NT2/D1 (cell line): ENCODE measurements around the gene CCDC186.

ENCODE experiments used
- SUZ12 ChIP-seq: IDR thresholded peaks from 2 replicates; pipeline ENCODE4 v1.6.1; 2011; ENCODE audit not compliant: insufficient read length, insufficient read depth; ENCODE audit errors: extremely low read depth
- YY1 ChIP-seq: IDR thresholded peaks from 2 replicates; pipeline ENCODE4 v1.6.1; 2011; ENCODE audit not compliant: insufficient read length, insufficient read depth

- no peak for TF ChIP-seq YY1
- no peak for TF ChIP-seq SUZ12
Measured at GRCh38 chr10:114100848-114101741, 72.9 kb downstream of the CCDC186 start.
